AG04450 (cell line): ENCODE results near the gene TSPAN14. TPM values are rescaled to one million over a fixed set of nuclear protein-coding genes. Genes with fewer than 3 reads are reported as not detected.

ENCODE experiments used
- CTCF ChIA-PET: fragments of 300-600, 350-600 bp; formaldehyde crosslinking; extraction: SDS; loops from one replicate; lab custom pipeline; 2022; ENCODE audit warnings: antibody characterized with exemption, inconsistent platforms; lab: Charles Lee
- POLR2A ChIA-PET: fragments of 350-600 bp; formaldehyde crosslinking; extraction: SDS; loops from one replicate; lab custom pipeline; 2021; ENCODE audit warnings: antibody characterized with exemption, inconsistent platforms; lab: Yijun Ruan, JAX
- DNase-seq: peaks from one replicate; pipeline ENCODE4 v3.0.0-alpha.2; 2011; ENCODE audit warnings: low read depth, low spot score
- H3K27ac ChIP-seq: one replicate; pipeline ENCODE4 v1.5.1; 2012; ENCODE audit warnings: low read depth, low read length, control low read depth
- H3K27me3 ChIP-seq: one replicate; pipeline ENCODE4 v1.6.0; 2012; ENCODE audit warnings: low read length; ENCODE audit not compliant: control insufficient read depth, insufficient read depth
- H3K4me3 ChIP-seq: 2 replicates; pipeline ENCODE4 v1.5.1; 2011; ENCODE audit warnings: mild to moderate bottlenecking, low read depth, low read length, control low read depth
- H3K9me3 ChIP-seq: 2 replicates; pipeline ENCODE4 v1.5.1; 2012; ENCODE audit warnings: low read length; ENCODE audit not compliant: control insufficient read depth, insufficient read depth
- CTCF ChIP-seq: IDR thresholded peaks from 2 replicates; pipeline ENCODE4 v1.5.1; 2011; ENCODE audit warnings: low read depth, low read length, control low read depth, inconsistent platforms
- polyA plus RNA-seq: library from polyadenylated mRNA; depleted of rRNA; stranded (reverse); fragments of >200 nt; gene quantifications from 2 replicates; pipeline ENCODE4 v1.2.3, GENCODE V29; 2011

The TSPAN14 gene
- polyA plus RNA-seq, 1 experiment, result 27.3 TPM

- H3K9me3 ChIP-seq, result no peaks in the 10 kb centered on the region
- H3K27me3 ChIP-seq, result peaks cover 7% of the 10 kb centered on the region
- no peak for DNase-seq
- ChIA-PET CTCF (no interaction called here), POLR2A (no interaction called here)
- H3K27ac ChIP-seq, result no peak overlapping the region
- H3K4me3 ChIP-seq, result no peak overlapping the region
- TF ChIP-seq CTCF, result no peak
Measured at GRCh38 chr10:80436446-80437098, 17.5 kb upstream of the TSPAN14 start.

- Histone ChIP-seq H3K27me3 (peaks cover 7% of the 10 kb centered on the region), H3K27ac (no peak overlapping the region), H3K9me3 (no peaks in the 10 kb centered on the region), H3K4me3 (no peak overlapping the region)
- DNase-seq, result no peak
- ChIA-PET POLR2A (interaction anchor here (0.6 kb wide), 1 partner anchor 169 kb away, joined by 3 read pairs; no protein-coding TSS in a partner anchor), CTCF (interaction anchor here (0.7 kb wide), 1 partner anchor 69 kb away, joined by 3 read pairs; no protein-coding TSS in a partner anchor)
- no peak for TF ChIP-seq CTCF
Measured at GRCh38 chr10:80437227-80437626, 16.9 kb upstream of the TSPAN14 start.

GRCh38 chr10:80441831-80442230, 12.3 kb upstream of the TSPAN14 start:
- ChIA-PET POLR2A (no interaction called here), CTCF (interaction anchor here (2.3 to 6.4 kb wide), 2 partner anchors 63 to 64 kb away, joined by 8 to 128 read pairs; no protein-coding TSS in a partner anchor)
- TF ChIP-seq CTCF, result no peak
- H3K27me3 ChIP-seq, result peaks cover 5% of the 10 kb centered on the region
- DNase-seq, result no peak
- no peaks in the 10 kb centered on the region for H3K9me3 ChIP-seq
- no peak overlapping the region for H3K27ac ChIP-seq
- no peak overlapping the region for H3K4me3 ChIP-seq

GRCh38 chr10:80442879-80443278, 11.2 kb upstream of the TSPAN14 start:
- Histone ChIP-seq H3K27ac (no peak overlapping the region), H3K27me3 (peaks cover 3% of the 10 kb centered on the region), H3K9me3 (no peaks in the 10 kb centered on the region), H3K4me3 (no peak overlapping the region)
- POLR2A ChIA-PET, result no interaction called here
- CTCF ChIA-PET, result interaction anchor here (0.7 to 6.4 kb wide), 2 partner anchors 10 to 62 kb away, joined by 4 to 128 read pairs; no protein-coding TSS in a partner anchor
- no peak for TF ChIP-seq CTCF
- DNase-seq, result no peak

- no peak for DNase-seq
- Histone ChIP-seq H3K4me3 (no peak overlapping the region), H3K27me3 (peaks cover 3% of the 10 kb centered on the region), H3K27ac (no peak overlapping the region), H3K9me3 (no peaks in the 10 kb centered on the region)
- ChIA-PET POLR2A (no interaction called here), CTCF (interaction anchor here (0.6 to 6.4 kb wide), 25 partner anchors 9 to 480 kb away, joined by 3 to 128 read pairs (median 5); partner anchors contain the start of gene TSPAN14)
- peak; percentile 35; the same call in 1 of the 2 replicates for TF ChIP-seq CTCF
Measured at GRCh38 chr10:80443531-80443974, 10.6 kb upstream of the TSPAN14 start.
